ENCODE results near the gene LMNB1. TPM values are rescaled to one million over a fixed set of nuclear protein-coding genes. Genes with fewer than 3 reads are reported as not detected.
"Not testable (repeated sequence)": the region's sequence is repeated elsewhere in the genome, so short reads cannot be mapped to it uniquely, and the experiment has no call there.

LMNB1 gene
- polyA plus RNA-seq, 10 donors = 37.8 to 77.0 (median 51.3) TPM

DNA sequence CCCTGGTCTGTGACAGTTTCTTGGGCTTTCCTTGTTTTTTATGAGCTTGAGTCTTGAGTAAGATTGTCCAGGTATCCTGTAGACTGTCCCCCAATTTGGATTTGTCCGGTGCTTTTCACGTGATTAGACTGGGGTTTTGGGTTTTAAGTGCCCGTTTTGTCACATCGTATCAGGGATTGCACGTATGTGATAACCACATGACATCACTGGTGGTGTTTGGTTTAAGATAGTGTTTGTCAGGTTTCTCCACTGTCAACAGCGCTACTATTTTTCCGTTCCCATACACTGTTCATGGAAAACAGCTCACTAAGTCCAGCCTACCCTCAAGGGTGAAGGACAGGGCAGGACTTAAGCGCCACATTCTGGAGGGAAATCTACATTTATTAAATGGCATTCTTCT lies 39.7 kb downstream of the LMNB1 start:
- DNase-seq = no peak

DNA sequence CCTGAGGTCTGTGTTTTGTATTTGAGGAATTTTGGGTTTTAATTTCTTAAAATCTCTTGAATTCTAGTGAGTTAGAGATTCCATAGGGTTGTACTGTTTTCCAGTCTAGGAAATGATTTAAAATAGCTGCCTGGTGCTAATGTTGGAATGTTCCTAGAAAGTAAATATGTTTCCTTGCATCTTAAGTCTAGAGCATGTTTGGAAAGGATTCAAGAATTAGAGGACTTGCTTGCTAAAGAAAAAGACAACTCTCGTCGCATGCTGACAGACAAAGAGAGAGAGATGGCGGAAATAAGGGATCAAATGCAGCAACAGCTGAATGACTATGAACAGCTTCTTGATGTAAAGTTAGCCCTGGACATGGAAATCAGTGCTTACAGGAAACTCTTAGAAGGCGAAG lies 41.8 kb downstream of the LMNB1 start:
- DNase-seq = no peak

GRCh38 chr5:126819253-126819652 lies 42.3 kb downstream of the LMNB1 start:
- DNase-seq = no peak

- DNase-seq = no peak
These were observed 49.8 kb downstream of the LMNB1 start for GRCh38 chr5:126826619-126827215.

- DNase-seq = no peak
These were observed 52.2 kb downstream of the LMNB1 start for GRCh38 chr5:126829098-126829497.

DNA sequence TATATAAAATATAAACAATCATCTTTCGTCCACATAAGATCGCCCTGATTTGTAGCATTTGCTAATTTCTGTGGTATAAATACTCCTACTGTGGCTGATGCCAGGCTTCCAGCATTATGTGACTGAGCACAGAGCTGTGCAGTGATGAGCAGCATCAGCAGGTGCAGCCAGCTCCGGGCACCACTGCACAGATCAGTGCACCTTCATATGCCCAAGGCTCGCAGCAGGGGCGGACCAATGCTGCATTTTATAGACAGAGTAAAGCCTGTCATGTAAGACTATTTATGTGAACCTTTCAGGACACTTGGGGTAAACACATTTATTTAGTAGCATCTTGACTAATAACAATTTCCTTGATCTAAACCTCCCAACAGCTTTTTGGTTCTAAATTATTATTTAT lies 53.1 kb downstream of the LMNB1 start:
- no peak for DNase-seq

DNA sequence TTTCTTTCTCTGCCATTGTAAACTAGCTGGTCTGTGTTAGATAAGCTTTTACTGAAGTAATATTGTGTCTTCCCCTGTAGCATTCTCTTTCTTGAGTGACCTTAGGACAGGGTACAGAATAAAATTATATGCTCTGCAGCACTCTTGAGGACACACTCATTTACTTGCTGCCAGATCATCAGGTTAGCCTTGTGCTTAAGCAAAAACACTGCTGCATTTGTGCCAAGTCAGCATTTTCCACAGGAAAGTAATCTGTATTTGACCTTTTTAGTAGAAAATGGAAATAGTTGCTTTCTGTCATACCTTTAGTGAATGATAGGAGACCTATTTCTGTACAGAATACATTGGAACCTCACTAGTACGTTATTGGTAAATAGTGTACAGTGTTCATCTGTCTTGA lies 54.2 kb downstream of the LMNB1 start:
- DNase-seq = peak in 1 of 3 donors; percentile 10

GRCh38 chr5:126836778-126837177 lies 59.8 kb downstream of the LMNB1 start:
- no peak for DNase-seq

- DNase-seq = no peak
These were observed 60.3 kb downstream of the LMNB1 start for GRCh38 chr5:126837242-126837641.

DNA sequence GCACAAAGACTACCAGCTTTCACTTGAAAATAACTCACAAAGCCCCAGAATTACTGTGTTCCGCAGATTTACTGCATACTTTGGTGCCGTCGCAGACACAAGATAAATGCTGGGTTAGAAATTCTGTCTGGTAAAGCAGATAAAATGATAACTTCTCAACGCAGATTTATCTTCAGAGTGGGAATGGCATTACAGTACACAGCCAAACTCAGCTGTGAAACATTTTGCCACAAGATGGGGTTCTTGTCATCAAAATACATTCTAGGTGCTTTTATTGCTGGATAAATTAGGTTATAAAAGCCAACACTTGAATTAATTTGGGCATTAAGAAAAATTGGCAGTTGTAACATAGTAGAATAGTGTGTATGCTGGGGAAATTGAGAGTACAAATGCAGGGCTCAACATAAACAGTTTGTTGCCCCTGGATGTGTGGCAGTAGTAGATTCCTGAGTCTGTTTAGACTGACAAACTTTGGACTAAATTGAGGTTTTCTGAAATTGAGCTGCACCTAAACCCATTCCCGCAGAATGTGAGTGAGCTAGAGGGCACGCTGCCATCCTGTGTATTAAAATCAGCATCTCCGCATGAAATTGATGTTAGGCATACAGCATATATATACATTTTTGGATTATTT lies 61.1 kb downstream of the LMNB1 start:
- DNase-seq = peak in 1 of 3 donors; percentile 61

DNA sequence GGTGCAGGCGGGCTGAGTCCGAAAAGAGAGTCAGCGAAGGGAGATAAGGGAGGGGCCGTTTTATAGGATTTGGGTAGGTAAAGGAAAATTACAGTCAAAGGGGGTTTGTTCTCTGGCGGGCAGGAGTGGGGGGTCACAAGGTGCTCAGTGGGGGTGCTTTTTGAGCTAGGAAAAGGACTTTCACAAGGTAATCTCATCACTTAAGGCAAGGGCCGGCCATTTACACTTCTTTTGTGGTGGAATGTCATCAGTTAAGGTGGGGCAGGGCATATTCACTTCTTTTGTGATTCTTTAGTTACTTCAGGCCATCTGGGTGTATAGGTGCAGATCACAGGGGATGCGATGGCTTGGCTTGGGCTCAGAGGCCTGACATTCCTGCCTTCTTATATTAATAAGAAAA lies 62.5 kb downstream of the LMNB1 start:
- not testable (repeated sequence) for DNase-seq

DNA sequence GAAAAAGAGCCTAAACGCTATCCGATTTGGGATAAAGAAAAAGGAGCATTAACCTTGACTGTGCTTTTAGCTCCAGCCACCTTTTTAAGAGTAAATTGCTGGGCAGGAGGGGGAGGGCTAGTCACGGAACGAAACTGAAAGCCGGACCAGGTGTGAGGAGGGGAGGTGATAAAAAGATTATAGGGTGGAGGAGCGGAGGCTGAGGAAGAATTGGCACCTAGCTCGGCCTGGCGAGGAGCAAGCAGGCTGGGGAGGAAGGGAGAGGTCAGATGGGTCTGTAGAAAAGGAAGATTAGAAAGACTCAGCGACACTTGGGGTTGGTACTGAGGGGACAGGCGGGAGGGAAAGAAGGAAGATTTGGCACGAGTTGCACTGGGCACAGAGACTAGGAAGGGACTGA lies 66.4 kb downstream of the LMNB1 start:
- DNase-seq = not testable (repeated sequence)

DNA sequence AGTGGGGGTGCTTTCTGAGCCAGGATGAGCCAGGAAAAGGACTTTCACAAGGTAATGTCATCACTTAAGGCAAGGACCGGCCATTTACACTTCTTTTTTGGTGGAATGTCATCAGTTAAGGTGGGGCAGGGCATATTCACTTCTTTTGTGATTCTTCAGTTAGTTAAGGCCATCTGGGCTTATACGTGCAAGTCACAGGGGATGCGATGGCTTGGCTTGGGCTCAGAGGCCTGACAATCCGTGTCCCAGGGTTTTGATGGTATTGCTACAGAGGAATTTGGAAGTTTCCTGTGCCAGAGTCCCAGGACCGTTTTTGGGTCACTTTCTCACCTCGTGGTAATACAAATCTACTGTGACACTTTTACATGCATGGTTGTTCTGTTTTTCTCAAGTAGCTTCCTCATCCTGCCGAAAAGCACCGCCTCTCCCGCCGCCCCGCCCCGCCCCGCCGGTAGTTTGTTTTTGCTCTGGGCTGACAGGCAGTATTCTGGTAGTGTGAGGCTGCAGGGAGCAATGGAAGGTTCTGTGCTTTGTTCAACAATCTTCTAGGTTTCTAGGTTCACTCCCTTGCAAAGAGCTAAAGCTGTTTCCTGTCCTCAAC lies 68.6 kb downstream of the LMNB1 start:
- DNase-seq = peak in 1 of 3 donors; percentile 62

GRCh38 chr5:126846344-126846743 lies 69.4 kb downstream of the LMNB1 start:
- no peak for DNase-seq

DNA sequence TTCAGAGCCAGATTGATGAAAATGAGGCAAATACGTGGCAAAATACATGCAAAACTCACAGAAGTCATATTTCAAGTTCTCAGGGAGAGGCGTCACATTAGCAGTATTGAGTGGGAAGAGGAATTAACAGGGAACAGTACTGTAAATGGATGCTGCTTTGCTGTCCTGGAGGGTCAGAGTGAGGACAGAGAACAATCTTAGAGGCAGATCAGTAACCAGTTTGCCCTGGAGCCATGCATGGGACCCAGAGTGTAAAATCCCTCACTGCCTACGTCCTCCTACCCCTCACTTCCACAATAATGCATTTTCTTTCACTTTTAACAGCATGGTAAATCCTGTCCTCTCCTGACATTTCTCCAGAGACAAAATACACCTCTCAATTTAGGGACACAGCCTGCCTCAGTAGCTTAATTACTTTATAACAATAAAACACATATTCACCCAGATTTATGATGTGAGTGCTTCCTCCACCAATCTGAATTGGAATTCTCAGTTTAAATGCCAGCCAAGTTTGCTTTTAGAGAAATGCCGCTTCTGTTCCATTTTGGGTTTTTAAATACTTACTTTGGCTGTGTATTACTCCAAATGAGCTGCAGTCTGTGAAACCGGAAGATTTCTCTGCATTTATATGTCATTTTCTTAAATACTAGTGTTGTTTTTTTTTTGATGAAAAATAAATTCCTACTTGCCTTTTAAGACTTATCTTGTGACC lies 70.0 kb downstream of the LMNB1 start:
- no peak for DNase-seq

DNA sequence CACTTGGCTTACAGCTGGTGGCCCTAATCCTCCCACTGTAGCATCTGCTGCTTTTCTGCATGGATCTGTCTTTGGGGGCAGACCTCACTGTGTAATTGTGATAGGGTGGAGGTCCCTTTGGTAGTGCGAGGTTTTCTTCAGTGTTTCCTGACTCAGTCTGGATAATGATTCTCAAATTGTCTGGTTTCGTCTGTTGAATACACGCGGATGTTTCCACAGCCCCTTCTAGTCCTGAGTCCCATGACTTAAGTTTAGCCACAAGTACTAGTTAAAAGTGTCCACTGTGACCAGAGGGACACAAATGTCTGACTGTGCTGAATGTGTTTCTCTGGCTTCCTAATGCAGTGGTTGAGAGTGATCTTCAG lies 70.5 kb downstream of the LMNB1 start:
- no peak for DNase-seq

DNA sequence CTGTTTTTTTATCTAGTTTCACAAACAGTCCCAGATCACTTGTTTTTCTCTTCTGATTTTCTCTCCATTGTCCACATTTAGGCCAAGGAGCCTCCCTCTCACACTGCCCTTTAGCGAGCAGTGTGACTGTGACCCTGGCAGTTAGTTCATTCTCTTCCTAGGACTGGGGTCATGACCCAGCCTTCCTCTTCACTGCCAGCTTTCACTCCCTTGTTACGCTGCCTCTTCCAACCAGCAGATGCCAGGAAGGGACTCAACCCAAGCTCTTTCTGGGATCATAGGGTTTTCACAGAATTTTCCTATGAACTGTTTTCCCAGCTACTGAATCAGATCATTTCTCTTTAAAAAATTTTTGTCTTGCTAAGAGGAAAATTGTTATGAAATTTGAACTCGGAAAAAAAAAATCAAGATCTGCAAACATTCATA lies 70.9 kb downstream of the LMNB1 start:
- DNase-seq = peak in 1 of 3 donors; percentile 71

- no peak for DNase-seq
These were observed 71.3 kb downstream of the LMNB1 start for GRCh38 chr5:126848253-126848652.

- DNase-seq = no peak
These were observed 72.3 kb downstream of the LMNB1 start for GRCh38 chr5:126849101-126849678.

DNA sequence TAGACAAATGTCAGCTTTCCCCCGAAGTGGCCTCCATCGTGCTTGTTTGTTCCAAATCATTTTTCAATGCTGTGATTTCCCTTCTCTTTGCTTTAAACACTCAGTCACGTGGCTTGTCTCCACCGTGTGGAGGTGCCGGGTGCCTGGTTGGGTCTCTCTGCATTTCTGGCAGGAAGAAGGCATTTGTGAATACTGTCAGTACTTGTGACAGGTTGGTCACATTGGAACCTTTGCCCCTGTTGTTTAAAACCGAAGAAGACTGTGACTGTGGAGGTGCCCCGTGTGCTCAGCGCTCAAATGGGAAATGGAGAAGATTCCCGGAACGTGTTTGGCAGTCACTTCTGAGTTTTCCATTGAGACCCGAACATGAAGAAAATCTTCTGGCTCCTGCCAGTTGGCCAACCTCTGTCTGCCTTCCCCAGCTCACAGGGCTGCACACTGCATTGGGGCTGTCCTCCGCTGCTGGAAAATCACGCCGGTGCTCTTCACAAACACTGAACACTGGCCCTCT lies 74.6 kb downstream of the LMNB1 start:
- peak; percentile 70 to 96 (median 89) for DNase-seq

GRCh38 chr5:126852091-126852571 lies 75.2 kb downstream of the LMNB1 start:
- DNase-seq = peak; percentile 55 to 93 (median 83)

DNA sequence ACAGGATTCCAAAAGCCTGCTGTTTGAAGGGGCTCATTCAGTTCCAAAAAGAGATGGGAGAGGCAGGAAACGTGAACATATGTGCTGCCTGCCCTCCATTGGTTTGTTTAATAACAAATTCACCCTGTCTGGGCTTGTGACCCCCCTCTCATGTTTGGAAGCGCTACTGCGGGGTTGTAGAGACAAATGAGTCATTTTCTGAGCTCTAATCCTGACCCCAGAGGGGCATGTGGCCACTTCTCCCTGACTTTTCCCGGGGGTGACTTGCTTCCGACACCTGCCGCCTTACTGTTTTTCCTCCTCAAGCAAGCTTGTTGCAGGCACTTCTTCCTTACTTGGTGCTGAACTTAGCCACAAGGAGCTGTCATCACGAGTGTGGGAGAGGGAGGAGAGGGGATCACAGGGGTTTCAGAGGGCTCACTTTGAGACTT lies 75.9 kb downstream of the LMNB1 start:
- peak in 1 of 3 donors; percentile 62 for DNase-seq

Data from muscle of back (tissue), 11 donors.